Hepatocyte (in vitro differentiated cells): ENCODE data around the gene DUOX1. TPM values are rescaled to one million over a fixed set of nuclear protein-coding genes. Genes with fewer than 3 reads are reported as not detected.

Experiments used
- DNase-seq: peaks from one replicate; pipeline ENCODE4 v3.0.0-alpha.2; 2016; ENCODE audit warnings: low spot score
- H2AFZ ChIP-seq: fragments of 200-600 bp; sonication (generic); 2 replicates; pipeline ENCODE4 v1.6.0; 2016; ENCODE audit warnings: antibody characterized with exemption, mild to moderate bottlenecking
- H3K27ac ChIP-seq: fragments of 200-600 bp; sonication (generic); 2 replicates; pipeline ENCODE4 v1.5.1; 2016; ENCODE audit warnings: mild to moderate bottlenecking
- H3K27me3 ChIP-seq: fragments of 200-600 bp; sonication (generic); 2 replicates; pipeline ENCODE4 v1.6.1; 2016
- H3K36me3 ChIP-seq: fragments of 200-600 bp; sonication (generic); replicated peaks from 2 replicates; pipeline ENCODE4 v1.5.1; 2016; ENCODE audit warnings: low read depth; ENCODE audit not compliant: insufficient read depth
- H3K4me1 ChIP-seq: fragments of 200-600 bp; sonication (generic); 2 replicates; pipeline ENCODE4 v1.5.1; 2016; ENCODE audit warnings: mild to moderate bottlenecking, moderate library complexity; ENCODE audit not compliant: insufficient read depth
- H3K4me2 ChIP-seq: fragments of 200-600 bp; sonication (generic); 2 replicates; pipeline ENCODE4 v1.6.0; 2016
- H3K4me3 ChIP-seq: fragments of 200-600 bp; sonication (generic); 2 replicates; pipeline ENCODE4 v1.5.1; 2016; ENCODE audit warnings: mild to moderate bottlenecking
- H3K79me2 ChIP-seq: fragments of 200-600 bp; sonication (generic); 2 replicates; pipeline ENCODE4 v1.6.0; 2017; ENCODE audit warnings: mild to moderate bottlenecking
- H3K9me2 ChIP-seq: fragments of 200-600 bp; sonication (generic); replicated peaks from 2 replicates; pipeline ENCODE4 v1.6.0; 2017; ENCODE audit warnings: mild to moderate bottlenecking; ENCODE audit not compliant: insufficient read depth
- H3K9me3 ChIP-seq: fragments of 200-600 bp; sonication (generic); 2 replicates; pipeline ENCODE4 v1.5.1; 2016; ENCODE audit warnings: low read depth, mild to moderate bottlenecking
- H4K20me1 ChIP-seq: fragments of 200-600 bp; sonication (generic); 2 replicates; pipeline ENCODE4 v1.6.0; 2016; ENCODE audit warnings: mild to moderate bottlenecking; ENCODE audit not compliant: insufficient read depth, poor library complexity, severe bottlenecking
- CTCF ChIP-seq: fragments of 200-600 bp; sonication (generic); IDR thresholded peaks from 2 replicates; pipeline ENCODE4 v1.5.1; 2016; ENCODE audit warnings: antibody characterized with exemption, mild to moderate bottlenecking; ENCODE audit not compliant: poor library complexity
- EZH2 ChIP-seq: fragments of 200-600 bp; sonication (generic); IDR thresholded peaks from 2 replicates; pipeline ENCODE4 v1.6.1; 2016; ENCODE audit warnings: antibody characterized with exemption, mild to moderate bottlenecking, borderline replicate concordance
- EZH2phosphoT487 ChIP-seq: fragments of 200-600 bp; sonication (generic); IDR thresholded peaks from one replicate; pipeline ENCODE4 v1.6.1; 2018; ENCODE audit warnings: antibody characterized with exemption, mild to moderate bottlenecking, low read depth, moderate library complexity; ENCODE audit not compliant: unreplicated experiment, severe bottlenecking
- WGBS: methylation state at CpG from one replicate; pipeline ENCODE4 v1.1.6; 2016; ENCODE audit warnings: low lambda C conversion rate; ENCODE audit errors: missing lambda C conversion rate; 5-methylcytosine and 5-hydroxymethylcytosine counted together
- polyA plus RNA-seq: library from polyadenylated mRNA; unstranded; fragments of >200 nt; fragmentation: Nextera tagmentation; extraction: Ambion mirVana; gene quantifications from 2 replicates; pipeline ENCODE4 v1.2.1, GENCODE V29; 2016
- total RNA-seq: library from RNA; depleted of rRNA; stranded (reverse); fragments of >200 nt; gene quantifications from 2 replicates; pipeline ENCODE4 v1.2.3, GENCODE V29; 2014

Gene DUOX1
- total and polyA plus RNA-seq, 2 experiments from 2014 or later = 3.3 to 7.7 TPM

- H2AFZ ChIP-seq = no peak overlapping the region
- no peak overlapping the region for H3K4me3 ChIP-seq
- TF ChIP-seq EZH2 = no peak
- TF ChIP-seq EZH2phosphoT487 = no peak
- no peak for TF ChIP-seq CTCF
- H4K20me1 ChIP-seq = no peaks in the 10 kb centered on the region
- peaks cover 47% of the 10 kb centered on the region for H3K79me2 ChIP-seq
- no peaks in the 10 kb centered on the region for H3K27me3 ChIP-seq
- no peak overlapping the region for H3K27ac ChIP-seq
- no peaks in the 10 kb centered on the region for H3K9me3 ChIP-seq
- no peak for DNase-seq
- no peak overlapping the region for H3K4me2 ChIP-seq
- 85% methylated on average over 9 of the region's 9 CpGs for WGBS
- H3K36me3 ChIP-seq = no peaks in the 10 kb centered on the region
- no peaks in the 10 kb centered on the region for H3K9me2 ChIP-seq
- peaks cover 15% of the 10 kb centered on the region for H3K4me1 ChIP-seq
Measured at GRCh38 chr15:45181491-45182285, 51.9 kb downstream of the DUOX1 start.

- Histone ChIP-seq H3K4me2 (no peak overlapping the region), H3K9me2 (no peaks in the 10 kb centered on the region), H3K4me3 (no peak overlapping the region), H3K9me3 (no peaks in the 10 kb centered on the region), H3K36me3 (no peaks in the 10 kb centered on the region), H3K4me1 (peaks cover 20% of the 10 kb centered on the region), H3K79me2 (peaks cover 52% of the 10 kb centered on the region), H3K27ac (no peak overlapping the region), H2AFZ (no peak overlapping the region), H3K27me3 (no peaks in the 10 kb centered on the region), H4K20me1 (no peaks in the 10 kb centered on the region)
- TF ChIP-seq CTCF (no peak), EZH2 (no peak), EZH2phosphoT487 (no peak)
- 40% methylated on average over 1 of the region's 1 CpG for WGBS
- no peak for DNase-seq
Measured at GRCh38 chr15:45182996-45183395, 53.2 kb downstream of the DUOX1 start.

GRCh38 chr15:45183511-45183910 is 53.7 kb downstream of the DUOX1 start:
- WGBS = 89% methylated on average over 2 of the region's 2 CpGs
- Histone ChIP-seq H3K4me1 (peaks cover 20% of the 10 kb centered on the region), H3K79me2 (peaks cover 52% of the 10 kb centered on the region)

More at GRCh38 chr15:45183511-45183910, 53.7 kb downstream of the DUOX1 start:
- Histone ChIP-seq H3K27me3 (no peaks in the 10 kb centered on the region), H3K36me3 (no peaks in the 10 kb centered on the region), H3K9me2 (no peaks in the 10 kb centered on the region), H3K4me3 (no peak overlapping the region), H4K20me1 (no peaks in the 10 kb centered on the region), H3K27ac (no peak overlapping the region), H3K9me3 (no peaks in the 10 kb centered on the region), H2AFZ (no peak overlapping the region), H3K4me2 (no peak overlapping the region)
- TF ChIP-seq EZH2 (no peak), CTCF (no peak), EZH2phosphoT487 (no peak)
- no peak for DNase-seq
